Activated CD4-positive, alpha-beta T cell treated with anti-CD3 and anti-CD28 coated beads, Interleukin-2, amount 50 U/mL, for 24 hours (primary cell): Measurements from ENCODE around the gene CHGA.

ENCODE experiments used
- DNase-seq, 2 donors: peaks; one replicate each; pipeline ENCODE4 v3.0.0-alpha.2; 2020; ENCODE audit warnings: low read depth in 1 of 2, low spot score in 1 of 2

CHGA gene, protein sequence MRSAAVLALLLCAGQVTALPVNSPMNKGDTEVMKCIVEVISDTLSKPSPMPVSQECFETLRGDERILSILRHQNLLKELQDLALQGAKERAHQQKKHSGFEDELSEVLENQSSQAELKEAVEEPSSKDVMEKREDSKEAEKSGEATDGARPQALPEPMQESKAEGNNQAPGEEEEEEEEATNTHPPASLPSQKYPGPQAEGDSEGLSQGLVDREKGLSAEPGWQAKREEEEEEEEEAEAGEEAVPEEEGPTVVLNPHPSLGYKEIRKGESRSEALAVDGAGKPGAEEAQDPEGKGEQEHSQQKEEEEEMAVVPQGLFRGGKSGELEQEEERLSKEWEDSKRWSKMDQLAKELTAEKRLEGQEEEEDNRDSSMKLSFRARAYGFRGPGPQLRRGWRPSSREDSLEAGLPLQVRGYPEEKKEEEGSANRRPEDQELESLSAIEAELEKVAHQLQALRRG

GRCh38 chr14:92922883-92923743 is at the start of gene CHGA:
TSS of gene CHGA (plus strand) at chr14:92923150. CDS start at chr14:92923360, 210 bp downstream.
- DNase-seq = peak in 1 of 2 donors; percentile 16

GRCh38 chr14:92874962-92875661 is 47.8 kb upstream of the CHGA start:
- DNase-seq = no peak

- DNase-seq = no peak
Measured at GRCh38 chr14:92877757-92878431, 45.1 kb upstream of the CHGA start.

DNA sequence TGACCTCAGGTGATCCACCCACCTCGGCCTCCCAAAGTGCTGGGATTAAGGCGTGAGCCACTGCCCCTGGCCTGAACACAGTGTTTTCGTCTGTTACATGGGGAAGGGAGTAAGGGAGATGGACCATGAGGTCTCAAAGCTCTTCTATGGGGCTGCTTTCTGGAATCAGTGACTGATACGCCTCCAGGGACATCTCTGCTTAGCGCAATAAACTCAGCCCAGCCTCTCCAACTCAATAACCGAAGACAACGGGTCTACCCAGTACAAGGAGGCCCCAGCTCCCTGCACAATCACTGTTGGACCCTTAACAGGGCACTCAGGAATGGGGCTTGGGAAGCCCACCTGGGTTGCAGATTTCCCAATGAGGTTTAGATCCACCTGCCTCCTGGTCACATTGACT is 42.6 kb upstream of the CHGA start:
- no peak for DNase-seq

GRCh38 chr14:92880851-92881250 is 42.1 kb upstream of the CHGA start:
- no peak for DNase-seq

GRCh38 chr14:92883066-92883465 is 39.9 kb upstream of the CHGA start:
- no peak for DNase-seq

- no peak for DNase-seq
Measured at GRCh38 chr14:92884410-92884809, 38.5 kb upstream of the CHGA start.

- DNase-seq = no peak
Measured at GRCh38 chr14:92885279-92886061, 37.5 kb upstream of the CHGA start.

DNA sequence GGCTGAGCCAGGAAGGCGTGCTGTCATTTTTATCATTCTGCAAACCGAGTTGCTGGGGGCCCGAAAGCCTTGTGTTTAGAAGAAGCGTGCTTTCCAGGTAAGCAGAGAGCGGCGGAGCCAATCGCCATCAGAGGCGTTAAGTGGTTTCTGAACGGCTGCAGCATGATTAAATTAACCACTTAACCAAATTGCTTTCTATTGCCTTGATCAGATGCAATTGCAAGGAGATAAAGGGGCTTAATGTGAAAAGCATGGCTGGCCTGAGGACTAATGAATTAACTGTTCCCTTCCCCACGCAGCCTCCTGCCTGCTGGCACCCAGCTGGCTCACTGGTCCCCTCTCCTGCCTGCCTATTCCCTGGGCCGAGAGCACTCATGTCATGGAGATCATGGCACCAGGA is 36.6 kb upstream of the CHGA start:
- no peak for DNase-seq

DNA sequence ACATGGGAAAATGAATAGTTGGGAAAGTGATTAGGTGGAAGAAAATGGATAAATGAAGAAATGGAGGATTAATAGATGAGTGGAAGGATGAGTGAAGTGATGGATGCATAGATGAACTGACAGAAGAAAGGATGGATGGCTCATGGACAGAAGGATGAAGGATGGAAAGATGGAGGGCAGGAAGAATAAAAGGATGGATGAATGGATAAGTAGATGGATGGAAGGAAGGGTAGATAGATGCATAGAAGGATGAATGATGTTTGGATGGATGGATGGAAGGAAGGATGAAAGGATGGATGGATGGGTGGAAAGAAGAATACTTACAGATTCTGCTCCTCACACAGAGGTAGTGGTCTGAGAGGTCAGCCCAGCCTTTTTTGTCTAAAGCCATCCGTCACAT is 35.8 kb upstream of the CHGA start:
- DNase-seq = no peak

- DNase-seq = no peak
Measured at GRCh38 chr14:92888896-92889295, 34.1 kb upstream of the CHGA start.

DNA sequence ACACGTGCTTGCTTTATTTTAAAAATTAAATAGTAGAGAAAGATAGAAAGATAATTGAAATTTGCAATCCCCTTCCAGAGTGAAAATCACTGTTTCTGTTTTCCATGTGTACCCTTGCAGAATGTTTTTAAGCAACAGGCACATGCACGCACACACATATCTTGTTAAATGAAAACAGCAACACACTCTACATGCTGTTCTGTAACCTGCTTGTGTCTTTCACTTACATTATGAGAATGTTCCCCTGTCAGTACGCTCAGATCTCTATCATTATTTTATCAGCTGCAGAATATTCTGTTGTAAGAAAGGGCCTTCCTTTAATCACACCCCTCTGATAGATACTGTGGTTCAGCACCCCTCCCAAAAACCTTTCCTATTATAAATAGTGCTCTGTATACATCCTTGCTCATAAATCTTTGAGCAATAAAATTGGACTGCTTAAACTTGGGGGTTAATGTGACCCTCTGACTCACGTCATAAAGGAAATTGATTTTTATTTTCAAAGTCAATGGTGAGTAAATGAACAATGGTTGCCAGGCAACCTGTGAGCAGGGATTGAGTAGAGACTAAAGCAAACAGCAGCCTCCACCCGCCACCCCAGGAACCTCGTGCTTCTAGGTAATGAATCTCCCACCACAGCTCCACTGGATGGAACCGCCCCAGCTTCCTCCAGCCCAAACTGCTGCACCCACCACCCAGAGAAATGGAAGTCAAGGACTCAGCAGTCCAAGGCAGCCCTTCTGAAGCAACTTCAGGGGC is 31.9 kb upstream of the CHGA start:
- no peak for DNase-seq

- DNase-seq = no peak
Measured at GRCh38 chr14:92892589-92892988, 30.4 kb upstream of the CHGA start.

GRCh38 chr14:92895352-92895878 is 27.5 kb upstream of the CHGA start:
- no peak for DNase-seq

DNA sequence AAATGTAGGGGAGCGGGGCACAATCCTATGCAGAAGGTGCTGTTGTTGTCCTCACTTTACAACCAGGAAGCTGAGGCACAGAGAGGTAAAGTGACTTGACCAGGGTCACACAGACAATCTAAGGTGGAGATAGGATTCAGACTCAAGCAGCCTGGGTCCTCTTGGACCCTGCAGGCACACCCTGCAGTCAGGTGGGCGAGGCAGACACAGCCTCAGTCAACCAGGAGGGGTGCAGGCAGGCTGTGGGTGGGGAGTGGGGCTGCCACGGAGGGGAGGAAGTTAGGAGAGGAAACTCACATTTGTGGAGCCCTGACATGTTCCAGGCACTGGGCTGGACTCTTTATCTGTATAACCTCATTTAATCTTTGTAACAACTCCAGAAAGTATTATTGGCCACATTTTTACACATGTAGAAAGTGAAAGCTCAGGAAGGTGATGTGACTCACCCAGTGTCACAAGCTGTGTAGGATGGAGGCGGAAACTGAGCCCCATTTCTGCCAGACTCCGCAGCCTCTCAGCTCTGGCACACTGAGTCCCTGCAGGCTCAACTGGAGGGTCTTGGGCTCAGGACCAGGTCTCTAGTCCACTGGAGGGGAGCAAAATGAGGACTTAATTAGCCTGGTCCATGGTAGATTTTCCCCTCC is 24.9 kb upstream of the CHGA start:
- peak; percentile 16 to 41 for DNase-seq

- no peak for DNase-seq
Measured at GRCh38 chr14:92898566-92899131, 24.3 kb upstream of the CHGA start.

GRCh38 chr14:92900660-92901059 is 22.3 kb upstream of the CHGA start:
- no peak for DNase-seq

- DNase-seq = no peak
Measured at GRCh38 chr14:92902191-92902590, 20.8 kb upstream of the CHGA start.
